Measurements from ENCODE around the gene TAF4.

DNA sequence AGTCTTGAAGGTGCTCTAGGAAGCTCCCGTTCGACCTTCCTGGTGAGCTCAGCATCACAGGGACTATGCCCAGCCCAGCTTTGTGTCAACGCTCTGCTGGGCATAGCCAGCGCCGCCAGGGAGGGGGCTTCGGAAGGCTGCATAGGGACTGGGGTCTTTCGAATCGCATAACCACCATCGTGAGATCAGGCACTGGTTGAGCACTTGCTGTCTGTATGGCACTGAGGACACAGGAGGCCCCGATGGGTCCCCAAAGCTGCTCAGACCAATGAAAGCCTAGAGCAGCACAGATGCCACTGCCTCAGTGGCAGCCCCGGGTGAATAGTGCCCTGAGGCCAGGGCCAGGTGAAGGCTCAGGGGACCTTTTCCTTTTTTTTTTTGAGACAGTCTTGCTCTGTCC, 96.7 kb downstream of the TAF4 start:
- TF ChIP-seq POLR2A (IDR thresholded peaks at IDR 0.05; ENCODE audit: low read length), result no peak
- TF ChIP-seq GATA1 (IDR thresholded peaks at IDR 0.05; ENCODE audit: low read depth, low read length), result no peak
